Retinal pigment epithelial cell (primary cell): Measurements from ENCODE around the gene LRRC36.

Experiments
- DNase-seq: peaks from one replicate; pipeline ENCODE4 v3.0.0-alpha.2; 2010; ENCODE audit warnings: low read depth
- H3K4me3 ChIP-seq: 2 replicates; pipeline ENCODE4 v1.5.1; 2011; ENCODE audit warnings: mild to moderate bottlenecking, low read length, control low read depth, moderate library complexity
- TF ChIP-seq, protein P1 (sequence below): conservative IDR thresholded peaks from 2 replicates; pipeline ENCODE4 v1.5.1; 2011; ENCODE audit warnings: low read depth, low read length, control low read depth, inconsistent platforms

Gene LRRC36

GRCh38 chr16:67305216-67306071 is 21.2 kb upstream of the LRRC36 start:
- DNase-seq: no peak
- TF ChIP-seq, protein P1, sequence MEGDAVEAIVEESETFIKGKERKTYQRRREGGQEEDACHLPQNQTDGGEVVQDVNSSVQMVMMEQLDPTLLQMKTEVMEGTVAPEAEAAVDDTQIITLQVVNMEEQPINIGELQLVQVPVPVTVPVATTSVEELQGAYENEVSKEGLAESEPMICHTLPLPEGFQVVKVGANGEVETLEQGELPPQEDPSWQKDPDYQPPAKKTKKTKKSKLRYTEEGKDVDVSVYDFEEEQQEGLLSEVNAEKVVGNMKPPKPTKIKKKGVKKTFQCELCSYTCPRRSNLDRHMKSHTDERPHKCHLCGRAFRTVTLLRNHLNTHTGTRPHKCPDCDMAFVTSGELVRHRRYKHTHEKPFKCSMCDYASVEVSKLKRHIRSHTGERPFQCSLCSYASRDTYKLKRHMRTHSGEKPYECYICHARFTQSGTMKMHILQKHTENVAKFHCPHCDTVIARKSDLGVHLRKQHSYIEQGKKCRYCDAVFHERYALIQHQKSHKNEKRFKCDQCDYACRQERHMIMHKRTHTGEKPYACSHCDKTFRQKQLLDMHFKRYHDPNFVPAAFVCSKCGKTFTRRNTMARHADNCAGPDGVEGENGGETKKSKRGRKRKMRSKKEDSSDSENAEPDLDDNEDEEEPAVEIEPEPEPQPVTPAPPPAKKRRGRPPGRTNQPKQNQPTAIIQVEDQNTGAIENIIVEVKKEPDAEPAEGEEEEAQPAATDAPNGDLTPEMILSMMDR: no peak
- no peak overlapping the region for H3K4me3 ChIP-seq

- no peak for DNase-seq
- TF ChIP-seq, protein P1: no peak
- no peak overlapping the region for H3K4me3 ChIP-seq
Observed at GRCh38 chr16:67310561-67310960, 16.1 kb upstream of the LRRC36 start.

DNA sequence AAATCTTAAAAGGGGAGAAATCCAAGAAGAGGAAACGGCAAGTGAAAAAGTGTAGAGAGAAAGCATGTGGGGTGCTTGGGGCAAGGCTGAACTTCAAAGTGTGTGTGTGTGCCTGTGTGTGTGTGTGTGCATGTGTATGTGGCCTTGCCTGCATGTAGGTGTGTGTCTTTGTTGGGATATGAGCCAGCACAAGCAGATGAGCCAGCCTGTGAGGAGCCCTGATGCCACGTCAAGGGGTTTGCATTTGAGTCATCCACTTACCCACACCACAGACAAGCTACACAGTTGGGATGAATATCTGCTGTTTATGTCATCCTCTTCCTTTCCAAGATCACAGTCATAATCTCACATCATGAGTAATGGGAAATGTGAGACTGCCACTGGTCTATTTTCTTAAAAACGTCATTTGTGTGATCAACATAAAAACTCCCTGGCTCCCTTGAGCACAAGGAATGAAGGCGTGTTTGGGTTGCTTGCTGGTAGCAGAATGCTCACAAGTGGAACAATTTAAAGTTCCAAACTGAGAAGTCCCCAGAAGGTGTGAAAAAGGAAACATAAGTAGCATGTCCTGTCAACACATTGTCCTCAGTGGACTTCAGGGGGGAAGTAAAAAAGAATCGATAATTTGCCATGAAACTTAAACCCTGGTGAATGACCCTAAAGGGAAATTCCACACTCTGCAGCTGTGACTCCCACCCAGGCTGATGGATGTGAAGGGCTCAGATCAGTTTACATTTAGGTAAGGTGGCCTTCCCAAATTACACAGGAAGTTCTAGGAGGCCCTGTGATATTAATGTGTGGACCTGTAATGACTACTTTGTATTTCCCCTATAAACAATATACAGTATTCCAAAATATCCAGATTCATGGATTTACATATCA is 14.8 kb upstream of the LRRC36 start:
- peak; percentile 95 for DNase-seq
- TF ChIP-seq, protein P1: no peak
- H3K4me3 ChIP-seq: no peak overlapping the region

GRCh38 chr16:67312719-67313118 is 13.9 kb upstream of the LRRC36 start:
- no peak overlapping the region for H3K4me3 ChIP-seq
- DNase-seq: no peak
- TF ChIP-seq, protein P1: no peak

DNA sequence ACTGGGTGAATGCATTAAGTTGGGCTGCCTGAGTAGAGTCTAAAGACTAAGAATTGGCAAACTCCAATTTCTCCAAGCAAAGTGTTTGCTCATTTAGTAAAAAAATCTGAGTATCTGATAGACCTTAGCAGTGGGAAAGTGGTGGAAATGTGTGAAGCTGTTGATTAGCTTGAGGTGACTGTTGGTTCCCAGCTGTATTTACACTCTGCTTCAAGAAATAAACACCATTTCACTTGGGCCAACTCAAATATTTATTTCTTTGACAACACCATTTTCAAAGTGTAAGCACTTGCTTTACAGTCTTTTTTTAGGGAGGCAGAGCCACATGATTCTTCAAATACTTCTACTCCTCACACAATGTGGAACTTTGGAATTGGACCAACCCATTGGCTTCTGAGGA is 8.8 kb upstream of the LRRC36 start:
- DNase-seq: no peak
- TF ChIP-seq, protein P1: no peak
- no peak overlapping the region for H3K4me3 ChIP-seq

- peak overlapping the region; percentile 62 for H3K4me3 ChIP-seq
- DNase-seq: no peak
- TF ChIP-seq, protein P1: no peak
Observed at GRCh38 chr16:67326115-67326471, 522 bp upstream of the LRRC36 start.
